Measurements from ENCODE around the gene KRT72. TPM values are rescaled to one million over a fixed set of nuclear protein-coding genes. Genes with fewer than 3 reads are reported as not detected.

The KRT72 gene
- total and polyA plus RNA-seq, 12 donors = 0.15 TPM; not detected in 11

DNA sequence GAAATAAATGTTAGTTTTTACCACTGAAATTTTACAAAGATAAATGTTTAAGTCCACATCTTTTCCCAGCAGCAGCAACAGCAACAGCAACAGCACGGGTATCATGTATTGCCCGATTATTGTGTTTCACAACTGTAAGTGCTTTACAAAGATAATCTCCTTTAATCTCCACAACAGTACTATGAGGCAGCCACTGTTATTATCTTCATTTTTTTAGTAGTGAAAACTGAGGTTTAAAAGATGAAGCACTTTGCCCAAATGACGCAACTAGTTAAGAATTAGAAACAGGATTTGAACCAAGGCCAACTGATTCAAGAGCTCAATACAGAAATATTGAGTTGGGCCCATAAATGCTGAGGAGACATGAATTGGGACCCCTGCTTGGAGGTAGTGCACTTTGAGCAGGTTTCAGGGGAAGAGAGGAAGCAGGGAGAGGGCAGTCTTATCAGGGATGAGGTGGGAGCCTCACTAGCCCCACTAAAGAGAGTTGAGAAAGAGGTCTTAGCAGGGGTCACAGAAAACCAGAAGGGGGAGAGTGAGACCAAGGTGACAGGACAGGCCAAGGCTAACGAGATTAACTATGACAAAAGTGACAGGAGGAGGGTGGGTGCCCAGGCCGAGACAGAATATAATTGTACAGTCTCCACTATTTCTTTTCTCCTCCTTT is 35.5 kb upstream of the KRT72 start:
- intact Hi-C loops (cut with DNase I) = no loop called here
- Histone ChIP-seq H3K36me3 (no peaks in the 10 kb centered on the region), H3K4me1 (peaks cover 0 to 2% (median 0%) of the 10 kb centered on the region in 9 donors), H3K27ac (no peak overlapping the region), H3K9me3 (no peaks in the 10 kb centered on the region), H3K27me3 (peaks cover 0 to 49% (median 15%) of the 10 kb centered on the region in 7 donors), H3K4me3 (no peak overlapping the region)
- TF ChIP-seq, protein P1, sequence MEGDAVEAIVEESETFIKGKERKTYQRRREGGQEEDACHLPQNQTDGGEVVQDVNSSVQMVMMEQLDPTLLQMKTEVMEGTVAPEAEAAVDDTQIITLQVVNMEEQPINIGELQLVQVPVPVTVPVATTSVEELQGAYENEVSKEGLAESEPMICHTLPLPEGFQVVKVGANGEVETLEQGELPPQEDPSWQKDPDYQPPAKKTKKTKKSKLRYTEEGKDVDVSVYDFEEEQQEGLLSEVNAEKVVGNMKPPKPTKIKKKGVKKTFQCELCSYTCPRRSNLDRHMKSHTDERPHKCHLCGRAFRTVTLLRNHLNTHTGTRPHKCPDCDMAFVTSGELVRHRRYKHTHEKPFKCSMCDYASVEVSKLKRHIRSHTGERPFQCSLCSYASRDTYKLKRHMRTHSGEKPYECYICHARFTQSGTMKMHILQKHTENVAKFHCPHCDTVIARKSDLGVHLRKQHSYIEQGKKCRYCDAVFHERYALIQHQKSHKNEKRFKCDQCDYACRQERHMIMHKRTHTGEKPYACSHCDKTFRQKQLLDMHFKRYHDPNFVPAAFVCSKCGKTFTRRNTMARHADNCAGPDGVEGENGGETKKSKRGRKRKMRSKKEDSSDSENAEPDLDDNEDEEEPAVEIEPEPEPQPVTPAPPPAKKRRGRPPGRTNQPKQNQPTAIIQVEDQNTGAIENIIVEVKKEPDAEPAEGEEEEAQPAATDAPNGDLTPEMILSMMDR (IDR thresholded peaks at IDR 0.05) = no peak
- ATAC-seq = no peak
- DNase-seq = no peak
- WGBS, 2 donors = 64 to 72% methylated on average over 5 of the region's 5 CpGs

DNA sequence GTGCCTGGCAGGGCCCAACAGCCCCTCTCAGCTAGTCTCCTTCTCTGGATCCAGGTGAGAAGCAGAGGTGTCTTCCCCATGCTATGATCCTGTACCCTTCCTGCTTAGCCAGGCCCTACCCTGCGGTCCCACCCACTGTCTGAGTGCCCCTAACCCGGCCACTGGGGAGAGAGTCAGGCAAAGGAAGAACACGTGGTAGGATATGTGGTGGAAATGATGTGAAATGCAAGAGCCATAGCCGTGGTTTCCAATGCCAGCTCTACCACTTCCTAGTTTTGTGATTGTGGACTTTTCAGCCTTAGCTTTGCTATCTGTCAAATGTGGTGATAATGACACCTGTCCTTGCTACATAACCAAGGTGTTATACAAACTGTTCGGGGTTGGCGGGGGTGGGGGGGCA is 34.9 kb upstream of the KRT72 start:
- ATAC-seq (no peak), DNase-seq (no peak)
- H3K36me3 ChIP-seq = no peaks in the 10 kb centered on the region
- no peak overlapping the region for H3K4me3 ChIP-seq
- 82 to 86% methylated on average over 6 of the region's 6 CpGs for WGBS, 2 donors
- H3K9me3 ChIP-seq = no peaks in the 10 kb centered on the region
- intact Hi-C loops (cut with DNase I) = no loop called here
- H3K4me1 ChIP-seq = peaks cover 0 to 2% (median 0%) of the 10 kb centered on the region in 9 donors
- H3K27ac ChIP-seq = no peak overlapping the region
- TF ChIP-seq, protein P1 (IDR thresholded peaks at IDR 0.05) = no peak
- H3K27me3 ChIP-seq = peaks cover 0 to 44% (median 13%) of the 10 kb centered on the region in 7 donors

DNA sequence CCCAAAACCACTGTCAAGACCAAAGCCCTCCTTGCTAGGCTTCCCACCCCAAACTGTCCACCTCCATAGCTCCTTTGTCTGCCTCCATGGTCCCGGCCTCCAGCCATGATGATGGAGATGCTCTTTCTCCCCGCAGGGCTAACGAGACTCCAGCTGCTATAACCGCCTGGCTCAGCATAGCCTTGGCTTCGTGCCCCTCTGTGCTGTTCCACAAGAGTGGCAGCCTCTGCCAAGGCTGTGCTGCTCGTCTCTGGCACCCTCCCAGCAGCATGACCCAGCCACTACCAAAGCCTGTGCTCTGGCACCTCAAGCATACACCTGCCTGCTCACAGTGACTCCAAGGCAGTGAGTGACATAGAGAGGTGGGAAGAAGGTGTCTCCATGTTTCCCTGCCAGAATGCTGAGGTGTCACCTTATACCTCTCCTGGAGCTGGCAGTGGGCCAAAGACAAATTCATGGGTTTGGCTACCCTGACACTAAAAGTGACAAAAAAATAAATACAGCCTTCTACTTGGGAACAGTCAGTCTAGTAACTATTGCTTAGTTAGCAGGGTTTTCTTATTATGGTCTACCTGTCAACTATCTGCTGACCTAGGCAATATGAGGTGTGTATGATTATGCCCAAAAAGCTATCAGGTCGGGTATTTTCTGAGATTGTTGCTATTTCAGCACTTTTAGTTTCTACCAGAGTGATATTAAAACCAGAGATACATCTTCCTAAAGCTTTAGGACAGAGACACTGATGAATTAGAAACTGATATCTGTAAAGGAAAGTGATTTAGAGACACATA is 33.2 kb upstream of the KRT72 start:
- Histone ChIP-seq H3K36me3 (no peaks in the 10 kb centered on the region), H3K4me1 (peaks cover 0 to 2% (median 0%) of the 10 kb centered on the region in 9 donors), H3K9me3 (no peaks in the 10 kb centered on the region), H3K27me3 (peaks cover 0 to 37% (median 10%) of the 10 kb centered on the region in 7 donors), H3K27ac (no peak overlapping the region), H3K4me3 (no peak overlapping the region)
- ATAC-seq (peak; percentile 91 to 99 (median 96)), DNase-seq (peak; percentile 73 to 75)
- TF ChIP-seq, protein P1 (IDR thresholded peaks at IDR 0.05) = no peak
- intact Hi-C loops (cut with DNase I) = no loop called here
- 49 to 52% methylated on average over 7 of the region's 7 CpGs for WGBS, 2 donors

DNA sequence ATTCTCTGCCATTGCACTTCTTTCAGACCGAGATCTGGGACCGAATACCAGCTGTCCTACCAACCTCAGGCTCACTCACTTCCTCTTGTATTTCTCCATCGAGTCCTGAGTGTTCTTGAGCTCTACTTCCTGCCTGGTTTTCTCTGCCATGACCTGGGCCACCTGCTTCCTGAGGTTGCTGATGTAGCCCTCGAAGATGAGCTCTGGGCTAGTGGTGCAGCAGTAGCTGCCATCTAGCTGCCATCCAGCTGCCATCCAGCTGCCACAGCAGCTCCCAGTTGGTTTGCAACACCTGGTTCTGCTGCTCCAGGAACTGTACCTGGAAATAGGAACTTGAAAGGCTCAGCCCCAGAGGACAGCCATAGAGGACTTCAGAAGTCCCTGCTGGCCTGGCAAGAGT is 32.1 kb upstream of the KRT72 start:
- intact Hi-C loops (cut with DNase I) = no loop called here
- Histone ChIP-seq H3K4me1 (peaks cover 0 to 2% (median 0%) of the 10 kb centered on the region in 9 donors), H3K9me3 (no peaks in the 10 kb centered on the region), H3K36me3 (no peaks in the 10 kb centered on the region), H3K4me3 (no peak overlapping the region), H3K27ac (no peak overlapping the region), H3K27me3 (peaks cover 0 to 38% (median 2%) of the 10 kb centered on the region in 7 donors)
- no peak for ATAC-seq
- no peak for DNase-seq
- TF ChIP-seq, protein P1 (IDR thresholded peaks at IDR 0.05) = no peak
- WGBS, 2 donors = 59 to 62% methylated on average over 4 of the region's 4 CpGs
